Measurements from ENCODE around the gene DIP2A.

Gene DIP2A

DNA sequence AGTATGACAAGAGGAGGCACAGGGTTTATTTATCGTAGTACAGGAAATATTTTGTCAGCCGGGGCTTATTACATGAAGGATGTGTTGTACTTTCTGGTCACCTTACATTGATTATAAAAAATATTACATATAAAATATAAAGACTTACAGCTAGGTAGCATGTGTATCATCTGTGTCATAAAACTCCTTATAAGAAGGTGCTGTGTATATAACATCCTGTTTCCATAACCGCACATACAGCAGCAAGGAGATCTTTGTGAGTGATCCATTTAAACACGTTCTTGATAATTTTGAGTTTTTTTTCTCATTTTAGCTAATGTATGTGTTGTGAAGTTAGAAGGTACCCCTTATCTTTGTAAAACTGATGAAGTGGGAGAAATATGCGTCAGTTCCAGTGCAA is 86.1 kb downstream of the DIP2A start:
- Histone ChIP-seq H3K27me3 (ENCODE audit: control insufficient read depth, insufficient read depth, low read length) (no peaks in the 10 kb centered on the region), H3K27ac (ENCODE audit: low read length) (no peak overlapping the region), H3K4me1 (ENCODE audit: control insufficient read depth, insufficient read depth, low read length) (no peaks in the 10 kb centered on the region; the same call in 1 of the 2 replicates), H3K9me3 (ENCODE audit: control insufficient read depth, insufficient read depth, low read length) (no peaks in the 10 kb centered on the region), H3K36me3 (ENCODE audit: control insufficient read depth, insufficient read depth, low read length) (peaks cover 25% of the 10 kb centered on the region), H3K4me3 (ENCODE audit: low read length) (no peak overlapping the region)
- no peak for DNase-seq (ENCODE audit: low read depth, low spot score)
- WGBS (ENCODE audit: insufficient coverage, insufficient read length), result no CpG with 5 or more reads among the region's 5 CpGs

DNA sequence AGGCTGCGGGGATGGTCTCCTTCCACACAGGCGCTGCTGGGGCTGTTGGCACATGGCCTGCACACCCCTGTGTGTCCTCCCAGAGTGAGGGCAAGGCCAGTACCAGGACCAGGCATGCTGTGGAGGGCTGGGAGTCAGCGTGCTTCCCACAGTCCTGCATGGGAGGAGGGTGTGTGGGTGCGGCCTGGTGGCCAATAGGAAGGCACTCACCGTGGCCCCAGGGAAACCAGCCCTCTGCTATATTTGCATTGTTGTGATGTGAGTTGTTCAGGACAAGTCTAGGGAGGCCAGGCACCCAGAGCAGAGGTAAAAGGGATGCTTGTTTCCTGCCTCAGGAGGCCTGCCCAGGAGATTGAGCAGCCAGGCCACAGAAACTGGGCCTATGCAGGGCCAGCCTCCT is 86.7 kb downstream of the DIP2A start:
- DNase-seq (ENCODE audit: low read depth, low spot score), result no peak
- no peak overlapping the region for H3K27ac ChIP-seq (ENCODE audit: low read length)
- H3K36me3 ChIP-seq (ENCODE audit: control insufficient read depth, insufficient read depth, low read length), result peaks cover 28% of the 10 kb centered on the region
- H3K4me3 ChIP-seq (ENCODE audit: low read length), result no peak overlapping the region
- no peaks in the 10 kb centered on the region for H3K9me3 ChIP-seq (ENCODE audit: control insufficient read depth, insufficient read depth, low read length)
- no peaks in the 10 kb centered on the region; the same call in 1 of the 2 replicates for H3K4me1 ChIP-seq (ENCODE audit: control insufficient read depth, insufficient read depth, low read length)
- no peaks in the 10 kb centered on the region for H3K27me3 ChIP-seq (ENCODE audit: control insufficient read depth, insufficient read depth, low read length)
- no CpG with 5 or more reads among the region's 5 CpGs for WGBS (ENCODE audit: insufficient coverage, insufficient read length)

DNA sequence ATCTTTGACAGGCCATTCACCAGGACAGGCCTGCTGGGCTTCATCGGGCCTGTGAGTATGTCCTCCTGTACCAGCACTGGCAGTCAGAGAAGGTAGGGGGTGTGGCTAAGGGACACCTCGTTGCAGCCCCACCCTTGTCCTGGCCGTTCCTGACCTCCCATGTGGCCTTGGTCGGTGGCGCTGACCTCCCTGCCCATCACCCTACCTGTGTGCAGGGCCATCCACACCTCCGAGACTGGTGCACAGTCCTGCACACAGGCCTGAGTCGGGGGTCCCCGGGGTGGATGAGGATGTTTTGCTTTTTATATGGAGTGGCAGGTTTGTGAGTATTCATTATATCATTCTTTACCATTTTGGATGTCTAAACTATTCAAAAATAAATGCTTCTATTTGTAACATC is 87.2 kb downstream of the DIP2A start:
- no CpG with 5 or more reads among the region's 8 CpGs for WGBS (ENCODE audit: insufficient coverage, insufficient read length)
- H3K36me3 ChIP-seq (ENCODE audit: control insufficient read depth, insufficient read depth, low read length), result peaks cover 31% of the 10 kb centered on the region

DNA sequence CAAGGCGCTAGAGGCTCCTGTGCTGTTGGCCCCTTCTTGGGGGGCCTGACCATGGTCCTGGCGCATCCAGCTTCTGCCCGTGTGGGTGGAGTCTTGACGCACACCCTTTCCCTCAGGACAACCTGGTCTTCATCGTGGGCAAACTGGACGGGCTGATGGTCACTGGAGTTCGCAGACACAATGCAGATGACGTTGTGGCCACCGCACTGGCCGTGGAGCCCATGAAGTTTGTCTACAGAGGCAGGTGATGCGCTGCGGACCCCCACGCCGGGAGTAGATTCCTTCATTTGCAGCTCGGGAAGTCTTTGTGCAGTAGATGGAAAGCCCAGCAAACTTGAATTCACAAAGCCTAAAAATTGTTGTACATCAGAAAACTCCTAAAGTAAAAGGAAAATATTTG is 88.1 kb downstream of the DIP2A start:
- H3K4me3 ChIP-seq (ENCODE audit: low read length), result no peak overlapping the region
- no CpG with 5 or more reads among the region's 15 CpGs for WGBS (ENCODE audit: insufficient coverage, insufficient read length)
- no peaks in the 10 kb centered on the region for H3K27me3 ChIP-seq (ENCODE audit: control insufficient read depth, insufficient read depth, low read length)
- no peaks in the 10 kb centered on the region for H3K9me3 ChIP-seq (ENCODE audit: control insufficient read depth, insufficient read depth, low read length)
- no peaks in the 10 kb centered on the region; the same call in 1 of the 2 replicates for H3K4me1 ChIP-seq (ENCODE audit: control insufficient read depth, insufficient read depth, low read length)
- DNase-seq (ENCODE audit: low read depth, low spot score), result no peak
- peaks cover 31% of the 10 kb centered on the region for H3K36me3 ChIP-seq (ENCODE audit: control insufficient read depth, insufficient read depth, low read length)
- no peak overlapping the region for H3K27ac ChIP-seq (ENCODE audit: low read length)

More for the DNA sequence above, 87.2 kb downstream of the DIP2A start:
- Histone ChIP-seq H3K27me3 (ENCODE audit: control insufficient read depth, insufficient read depth, low read length) (no peaks in the 10 kb centered on the region), H3K27ac (ENCODE audit: low read length) (no peak overlapping the region), H3K4me1 (ENCODE audit: control insufficient read depth, insufficient read depth, low read length) (no peaks in the 10 kb centered on the region; the same call in 1 of the 2 replicates), H3K4me3 (ENCODE audit: low read length) (no peak overlapping the region), H3K9me3 (ENCODE audit: control insufficient read depth, insufficient read depth, low read length) (no peaks in the 10 kb centered on the region)
- no peak for DNase-seq (ENCODE audit: low read depth, low spot score)

DNA sequence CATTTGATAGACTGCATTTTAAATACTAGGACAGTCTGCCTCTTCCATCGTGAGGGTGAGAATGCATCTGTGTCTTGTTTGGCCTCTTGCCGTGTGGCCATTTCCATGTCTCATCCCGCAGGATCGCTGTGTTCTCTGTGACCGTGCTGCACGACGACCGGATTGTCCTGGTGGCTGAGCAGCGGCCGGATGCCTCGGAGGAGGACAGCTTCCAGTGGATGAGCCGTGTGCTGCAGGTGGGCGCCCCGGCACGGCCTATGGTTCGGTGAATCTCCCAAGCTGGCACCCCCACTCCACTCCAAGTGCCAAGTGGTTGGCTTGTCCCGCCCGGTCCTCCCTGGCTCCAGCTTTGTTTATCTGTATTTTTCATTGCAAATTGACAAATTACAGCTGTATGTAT is 91.0 kb downstream of the DIP2A start:
- H3K27me3 ChIP-seq (ENCODE audit: control insufficient read depth, insufficient read depth, low read length), result no peaks in the 10 kb centered on the region
- WGBS (ENCODE audit: insufficient coverage, insufficient read length), result no CpG with 5 or more reads among the region's 18 CpGs
- no peaks in the 10 kb centered on the region for H3K9me3 ChIP-seq (ENCODE audit: control insufficient read depth, insufficient read depth, low read length)
- no peaks in the 10 kb centered on the region for H3K4me1 ChIP-seq (ENCODE audit: control insufficient read depth, insufficient read depth, low read length)
- peaks cover 32% of the 10 kb centered on the region for H3K36me3 ChIP-seq (ENCODE audit: control insufficient read depth, insufficient read depth, low read length)
- DNase-seq (ENCODE audit: low read depth, low spot score), result no peak
- no peak overlapping the region for H3K27ac ChIP-seq (ENCODE audit: low read length)
- H3K4me3 ChIP-seq (ENCODE audit: low read length), result no peak overlapping the region

DNA sequence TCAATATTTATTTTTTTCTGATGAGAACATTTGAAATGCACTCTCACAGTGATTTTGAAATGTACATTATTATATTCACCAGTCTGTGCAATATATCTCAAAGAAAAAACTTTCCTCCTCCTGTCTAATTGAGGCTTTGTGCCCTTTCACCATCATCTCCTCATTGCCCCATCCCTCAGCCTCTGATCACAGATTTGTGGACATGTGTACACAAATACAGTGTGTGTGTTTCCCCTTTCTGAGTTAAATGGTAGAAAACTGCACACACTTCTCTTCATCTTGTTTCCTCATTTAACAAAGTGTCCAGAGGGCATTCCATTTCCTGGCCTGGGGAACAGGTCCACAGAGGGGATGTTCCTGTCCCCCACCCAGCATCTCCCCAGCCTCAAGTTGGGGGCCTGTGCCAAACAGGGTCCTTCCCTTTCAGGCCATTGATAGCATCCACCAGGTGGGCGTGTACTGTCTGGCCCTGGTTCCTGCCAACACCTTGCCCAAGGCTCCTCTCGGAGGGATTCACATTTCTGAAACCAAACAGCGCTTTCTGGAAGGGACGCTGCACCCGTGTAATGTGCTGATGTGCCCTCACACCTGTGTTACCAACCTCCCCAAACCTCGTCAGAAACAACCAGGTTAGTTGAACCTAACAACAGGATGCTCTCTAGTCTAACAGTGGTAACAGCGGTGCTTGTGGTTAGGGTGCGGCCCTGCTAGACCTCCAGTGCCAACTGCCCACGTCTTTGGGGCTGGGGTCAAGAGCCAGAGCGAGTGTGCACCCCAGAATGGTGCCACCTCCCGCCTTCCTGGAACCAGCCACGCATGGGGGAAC is 91.6 kb downstream of the DIP2A start:
- no peak for DNase-seq (ENCODE audit: low read depth, low spot score)
- H3K9me3 ChIP-seq (ENCODE audit: control insufficient read depth, insufficient read depth, low read length), result no peaks in the 10 kb centered on the region
- H3K4me3 ChIP-seq (ENCODE audit: low read length), result no peak overlapping the region
- no CpG with 5 or more reads among the region's 12 CpGs for WGBS (ENCODE audit: insufficient coverage, insufficient read length)
- no peaks in the 10 kb centered on the region for H3K27me3 ChIP-seq (ENCODE audit: control insufficient read depth, insufficient read depth, low read length)
- H3K4me1 ChIP-seq (ENCODE audit: control insufficient read depth, insufficient read depth, low read length), result no peaks in the 10 kb centered on the region
- peaks cover 36% of the 10 kb centered on the region for H3K36me3 ChIP-seq (ENCODE audit: control insufficient read depth, insufficient read depth, low read length)
- H3K27ac ChIP-seq (ENCODE audit: low read length), result no peak overlapping the region

DNA sequence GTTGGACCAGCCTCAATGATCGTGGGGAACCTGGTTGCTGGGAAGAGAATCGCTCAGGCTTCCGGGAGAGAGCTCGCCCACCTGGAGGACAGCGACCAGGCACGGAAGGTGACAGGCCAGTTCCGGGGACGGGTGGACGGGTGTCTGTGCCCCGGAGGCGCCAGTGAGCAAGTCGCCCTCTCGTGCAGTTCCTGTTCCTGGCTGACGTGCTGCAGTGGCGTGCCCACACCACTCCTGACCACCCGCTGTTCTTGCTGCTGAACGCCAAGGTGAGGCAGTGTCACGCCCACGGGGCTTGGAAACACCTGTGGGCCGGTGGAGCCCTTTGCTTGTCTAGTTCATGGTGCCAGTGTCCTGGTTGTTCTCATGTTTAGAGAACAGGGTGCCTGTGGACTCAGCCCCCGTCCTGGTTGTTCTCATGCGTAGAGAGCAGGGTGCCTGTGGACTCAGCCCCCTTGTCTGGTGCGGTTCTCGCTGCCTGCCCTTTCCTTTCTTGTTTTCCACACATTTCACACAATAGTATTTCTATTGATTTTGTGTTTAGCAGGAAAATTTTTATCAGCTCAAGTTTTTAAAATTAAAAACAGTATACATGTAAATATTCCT is 93.0 kb downstream of the DIP2A start:
- peaks cover 28% of the 10 kb centered on the region for H3K36me3 ChIP-seq (ENCODE audit: control insufficient read depth, insufficient read depth, low read length)
- DNase-seq (ENCODE audit: low read depth, low spot score), result no peak
- H3K4me1 ChIP-seq (ENCODE audit: control insufficient read depth, insufficient read depth, low read length), result no peaks in the 10 kb centered on the region
- no peaks in the 10 kb centered on the region for H3K27me3 ChIP-seq (ENCODE audit: control insufficient read depth, insufficient read depth, low read length)
- H3K4me3 ChIP-seq (ENCODE audit: low read length), result no peak overlapping the region
- no peak overlapping the region for H3K27ac ChIP-seq (ENCODE audit: low read length)
- no peaks in the 10 kb centered on the region for H3K9me3 ChIP-seq (ENCODE audit: control insufficient read depth, insufficient read depth, low read length)
- no CpG with 5 or more reads among the region's 24 CpGs for WGBS (ENCODE audit: insufficient coverage, insufficient read length)

DNA sequence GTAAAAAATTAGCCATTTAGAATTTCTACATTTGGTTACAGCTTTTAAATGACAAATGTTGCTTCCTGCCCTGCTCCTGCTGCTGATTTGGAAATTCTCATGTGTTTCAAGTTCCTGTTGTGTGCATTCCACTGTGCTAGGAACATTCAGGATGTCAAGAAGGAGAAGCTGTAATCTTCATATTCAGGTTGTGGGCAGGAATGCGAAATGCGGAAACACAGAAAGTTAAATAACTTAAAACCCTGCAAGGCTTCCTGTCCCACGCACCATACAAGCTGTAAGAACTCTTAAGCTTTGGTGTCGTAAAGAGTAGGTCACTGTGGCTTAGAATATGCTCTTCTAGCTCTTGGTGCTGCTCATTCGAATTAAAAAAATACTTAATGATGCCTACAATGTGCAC is 93.6 kb downstream of the DIP2A start:
- Histone ChIP-seq H3K27me3 (ENCODE audit: control insufficient read depth, insufficient read depth, low read length) (no peaks in the 10 kb centered on the region), H3K9me3 (ENCODE audit: control insufficient read depth, insufficient read depth, low read length) (no peaks in the 10 kb centered on the region), H3K27ac (ENCODE audit: low read length) (no peak overlapping the region), H3K4me1 (ENCODE audit: control insufficient read depth, insufficient read depth, low read length) (no peaks in the 10 kb centered on the region), H3K36me3 (ENCODE audit: control insufficient read depth, insufficient read depth, low read length) (peaks cover 29% of the 10 kb centered on the region), H3K4me3 (ENCODE audit: low read length) (no peak overlapping the region)
- DNase-seq (ENCODE audit: low read depth, low spot score), result no peak
- WGBS (ENCODE audit: insufficient coverage, insufficient read length), result no CpG with 5 or more reads among the region's 5 CpGs

DNA sequence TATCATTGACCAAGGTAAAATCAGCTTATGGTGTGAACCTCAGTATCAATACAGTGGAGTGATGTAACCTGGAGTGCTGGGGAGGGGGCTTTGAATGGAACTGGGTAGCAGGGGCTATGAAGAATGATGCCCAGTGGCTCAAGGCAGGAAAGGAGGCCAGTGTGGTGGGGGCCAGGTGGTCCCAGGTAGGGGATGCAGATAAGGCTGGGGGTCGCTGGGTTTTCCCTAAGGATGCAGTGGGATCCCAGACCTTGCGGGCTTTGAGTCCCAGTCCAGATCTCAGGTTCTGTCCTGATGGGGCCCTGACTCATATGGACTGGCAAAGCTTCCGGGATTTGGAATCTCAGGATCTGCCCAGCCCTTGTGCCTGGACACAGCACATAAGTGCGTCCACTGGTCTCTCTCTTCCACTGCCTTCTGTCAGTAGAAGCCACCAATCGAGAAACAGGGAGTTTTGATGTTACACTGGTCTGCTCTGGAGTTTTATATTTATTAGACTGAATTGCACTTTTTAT is 94.2 kb downstream of the DIP2A start:
- H3K4me3 ChIP-seq (ENCODE audit: low read length), result no peak overlapping the region
- H3K27me3 ChIP-seq (ENCODE audit: control insufficient read depth, insufficient read depth, low read length), result no peaks in the 10 kb centered on the region
- no peak overlapping the region for H3K27ac ChIP-seq (ENCODE audit: low read length)
- H3K36me3 ChIP-seq (ENCODE audit: control insufficient read depth, insufficient read depth, low read length), result peaks cover 29% of the 10 kb centered on the region
- no peaks in the 10 kb centered on the region for H3K9me3 ChIP-seq (ENCODE audit: control insufficient read depth, insufficient read depth, low read length)
- DNase-seq (ENCODE audit: low read depth, low spot score), result no peak
- no CpG with 5 or more reads among the region's 5 CpGs for WGBS (ENCODE audit: insufficient coverage, insufficient read length)
- H3K4me1 ChIP-seq (ENCODE audit: control insufficient read depth, insufficient read depth, low read length), result no peaks in the 10 kb centered on the region

DNA sequence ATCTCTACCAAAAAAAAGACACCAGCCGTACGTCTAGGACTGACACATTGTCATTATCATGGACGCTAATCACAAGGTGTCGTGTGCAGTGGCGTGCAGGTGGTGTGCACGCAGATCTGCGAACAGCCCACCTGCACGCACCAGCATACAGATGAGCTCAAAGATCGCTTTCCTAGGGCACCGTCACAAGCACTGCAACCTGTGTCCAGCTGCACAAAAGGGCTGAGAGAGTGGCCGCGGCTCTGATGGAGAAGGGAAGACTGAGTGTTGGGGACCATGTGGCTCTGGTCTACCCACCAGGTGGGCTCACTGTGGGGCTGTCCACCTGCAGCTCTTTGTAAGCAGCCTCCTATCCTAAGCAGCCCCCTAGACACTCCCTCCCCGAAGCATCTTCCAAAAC is 95.3 kb downstream of the DIP2A start:
- no peak overlapping the region for H3K27ac ChIP-seq (ENCODE audit: low read length)
- peaks cover 29% of the 10 kb centered on the region for H3K36me3 ChIP-seq (ENCODE audit: control insufficient read depth, insufficient read depth, low read length)
- no peak overlapping the region for H3K4me3 ChIP-seq (ENCODE audit: low read length)
- H3K27me3 ChIP-seq (ENCODE audit: control insufficient read depth, insufficient read depth, low read length), result no peaks in the 10 kb centered on the region
- DNase-seq (ENCODE audit: low read depth, low spot score), result no peak
- no peaks in the 10 kb centered on the region for H3K9me3 ChIP-seq (ENCODE audit: control insufficient read depth, insufficient read depth, low read length)
- no peaks in the 10 kb centered on the region for H3K4me1 ChIP-seq (ENCODE audit: control insufficient read depth, insufficient read depth, low read length)
- WGBS (ENCODE audit: insufficient coverage, insufficient read length), result no CpG with 5 or more reads among the region's 13 CpGs

Measured in iPS DF 6.9 (cell line).